Type B pancreatic cell (in vitro differentiated cells): Measurements from ENCODE around the gene TYROBP. TPM values are rescaled to one million over a fixed set of nuclear protein-coding genes. Genes with fewer than 3 reads are reported as not detected.

Experiments
- DNase-seq: peaks from one replicate; pipeline ENCODE4 v3.0.0; 2021; ENCODE audit warnings: mixed read lengths; ENCODE audit not compliant: unreplicated experiment; ENCODE audit errors: extremely low spot score
- H3K27ac Mint-ChIP-seq: 2 replicates; pipeline ENCODE4 v1.8.0; 2021; ENCODE audit warnings: mild to moderate bottlenecking, mixed read lengths
- H3K27me3 Mint-ChIP-seq: 2 replicates; pipeline ENCODE4 v1.8.0; 2021; ENCODE audit warnings: mixed read lengths
- H3K36me3 Mint-ChIP-seq: 2 replicates; pipeline ENCODE4 v1.8.0; 2021; ENCODE audit warnings: mixed read lengths
- H3K4me1 Mint-ChIP-seq: one replicate; pipeline ENCODE4 v1.8.0; 2021; ENCODE audit warnings: mixed read lengths; ENCODE audit not compliant: unreplicated experiment
- H3K4me3 Mint-ChIP-seq: 2 replicates; pipeline ENCODE4 v1.8.0; 2021; ENCODE audit warnings: mild to moderate bottlenecking, mixed read lengths
- H3K9me3 Mint-ChIP-seq: 2 replicates; pipeline ENCODE4 v1.8.0; 2021; ENCODE audit warnings: mixed read lengths
- CTCF ChIP-seq: fragments of 200-600 bp; sonication (generic); conservative IDR thresholded peaks from 2 replicates; pipeline ENCODE4 v1.5.0; 2021; ENCODE audit warnings: antibody characterized with exemption, mild to moderate bottlenecking
- total RNA-seq: library from RNA; stranded (reverse); gene quantifications from 2 replicates; pipeline ENCODE4 v1.2.1, GENCODE V29; 2021; ENCODE audit warnings: low replicate concordance

The TYROBP gene
- total RNA-seq, 1 donor from 2014 or later: not detected

- no peak for DNase-seq
- peak overlapping the region; percentile 88 for H3K4me3 Mint-ChIP-seq
- peaks cover 24% of the 10 kb centered on the region for H3K36me3 Mint-ChIP-seq
- TF ChIP-seq CTCF: no peak
- H3K27me3 Mint-ChIP-seq: no peaks in the 10 kb centered on the region
- no peaks in the 10 kb centered on the region for H3K9me3 Mint-ChIP-seq
- no peak overlapping the region for H3K27ac Mint-ChIP-seq
- peaks cover 21% of the 10 kb centered on the region for H3K4me1 Mint-ChIP-seq
Measured at GRCh38 chr19:35939307-35940077, 31.4 kb upstream of the TYROBP start.

- no peak for DNase-seq
- Mint-ChIP-seq H3K4me3 (peak overlapping the region; percentile 88), H3K4me1 (peaks cover 21% of the 10 kb centered on the region), H3K27ac (peak overlapping the region; percentile 57), H3K27me3 (no peaks in the 10 kb centered on the region), H3K36me3 (peaks cover 20% of the 10 kb centered on the region), H3K9me3 (no peaks in the 10 kb centered on the region)
- TF ChIP-seq CTCF: no peak
Measured at GRCh38 chr19:35938282-35939224, 30.5 kb upstream of the TYROBP start.

GRCh38 chr19:35937345-35938281 is 29.5 kb upstream of the TYROBP start:
- no peak for DNase-seq
- Mint-ChIP-seq H3K4me1 (peaks cover 21% of the 10 kb centered on the region), H3K27ac (peak overlapping the region; percentile 57), H3K36me3 (peaks cover 13% of the 10 kb centered on the region), H3K9me3 (no peaks in the 10 kb centered on the region), H3K4me3 (peak overlapping the region; percentile 88), H3K27me3 (no peaks in the 10 kb centered on the region)
- TF ChIP-seq CTCF: no peak

- Mint-ChIP-seq H3K27me3 (no peaks in the 10 kb centered on the region), H3K36me3 (peaks cover 13% of the 10 kb centered on the region), H3K4me3 (peak overlapping the region; percentile 88), H3K27ac (no peak overlapping the region), H3K4me1 (peaks cover 21% of the 10 kb centered on the region), H3K9me3 (no peaks in the 10 kb centered on the region)
- TF ChIP-seq CTCF: no peak
- DNase-seq: no peak
Measured at GRCh38 chr19:35936738-35937268, 28.7 kb upstream of the TYROBP start.
